Activated CD4-positive, alpha-beta memory T cell treated with anti-CD3 and anti-CD28 coated beads, Interleukin-2, amount 10 ng/mL, durations not matched to agents 7 days and 5 days (primary cell): ENCODE data around the gene DAPK1. TPM values are rescaled to one million over a fixed set of nuclear protein-coding genes. Genes with fewer than 3 reads are reported as not detected.

Experiments
- CTCF ChIA-PET: fragments of 350-600 bp; sonication (Branson Sonifier 250); formaldehyde crosslinking; loops from one replicate; lab custom pipeline; 2021; ENCODE audit warnings: antibody characterized with exemption, inconsistent platforms; lab: Charles Lee
- POLR2A ChIA-PET: fragments of 350-600 bp; sonication (Branson Sonifier 250); formaldehyde crosslinking; loops from one replicate; lab custom pipeline; 2021; ENCODE audit warnings: antibody characterized with exemption; lab: Charles Lee
- DNase-seq: peaks from one replicate; pipeline ENCODE4 v3.0.0-alpha.2; 2020
- H3K27ac Mint-ChIP-seq: one replicate; pipeline ENCODE4 v1.8.0; 2021; ENCODE audit warnings: mild to moderate bottlenecking, mixed read lengths
- H3K27me3 Mint-ChIP-seq: one replicate; pipeline ENCODE4 v1.8.0; 2021; ENCODE audit warnings: mixed read lengths
- H3K36me3 Mint-ChIP-seq: one replicate; pipeline ENCODE4 v1.8.0; 2021; ENCODE audit warnings: low read depth, mixed read lengths
- H3K4me1 Mint-ChIP-seq: one replicate; pipeline ENCODE4 v1.8.0; 2021; ENCODE audit warnings: mixed read lengths
- H3K4me3 Mint-ChIP-seq: one replicate; pipeline ENCODE4 v1.8.0; 2021; ENCODE audit warnings: mild to moderate bottlenecking, mixed read lengths
- H3K9me3 Mint-ChIP-seq: one replicate; pipeline ENCODE4 v1.8.0; 2021; ENCODE audit warnings: mixed read lengths
- total RNA-seq, 2 experiments: library from RNA; stranded (reverse); gene quantifications; one replicate each; pipeline ENCODE4 v1.2.3, GENCODE V29; 2021

DAPK1 gene
- total RNA-seq, 2 experiments from 2014 or later = 0.50 to 0.86 TPM

GRCh38 chr9:87516222-87516925 lies 18.7 kb downstream of the DAPK1 start:
- H3K4me3 Mint-ChIP-seq = no peak overlapping the region
- no peaks in the 10 kb centered on the region for H3K4me1 Mint-ChIP-seq
- CTCF ChIA-PET = no interaction called here

GRCh38 chr9:87516926-87517290 lies 19.2 kb downstream of the DAPK1 start:
- no peaks in the 10 kb centered on the region for H3K9me3 Mint-ChIP-seq
- CTCF ChIA-PET = no interaction called here
- H3K27me3 Mint-ChIP-seq = peaks cover 5% of the 10 kb centered on the region
- POLR2A ChIA-PET = no interaction called here
- no peak overlapping the region for H3K27ac Mint-ChIP-seq
- H3K4me3 Mint-ChIP-seq = no peak overlapping the region
- no peaks in the 10 kb centered on the region for H3K36me3 Mint-ChIP-seq
- no peaks in the 10 kb centered on the region for H3K4me1 Mint-ChIP-seq
- no peak for DNase-seq

More at GRCh38 chr9:87516222-87516925, 18.7 kb downstream of the DAPK1 start:
- POLR2A ChIA-PET = no interaction called here
- H3K27me3 Mint-ChIP-seq = peaks cover 5% of the 10 kb centered on the region
- H3K27ac Mint-ChIP-seq = no peak overlapping the region
- no peak for DNase-seq
- H3K36me3 Mint-ChIP-seq = no peaks in the 10 kb centered on the region
- no peaks in the 10 kb centered on the region for H3K9me3 Mint-ChIP-seq

GRCh38 chr9:87517732-87518131 lies 20.1 kb downstream of the DAPK1 start:
- ChIA-PET CTCF (interaction anchor here (0.7 kb wide), 1 partner anchor 710 kb away, joined by 3 read pairs; no protein-coding TSS in a partner anchor), POLR2A (no interaction called here)
- Mint-ChIP-seq H3K27me3 (peaks cover 5% of the 10 kb centered on the region), H3K27ac (no peak overlapping the region), H3K36me3 (no peaks in the 10 kb centered on the region), H3K4me3 (no peak overlapping the region), H3K4me1 (no peaks in the 10 kb centered on the region), H3K9me3 (no peaks in the 10 kb centered on the region)
- no peak for DNase-seq

- no peak overlapping the region for H3K4me3 Mint-ChIP-seq
- no peaks in the 10 kb centered on the region for H3K9me3 Mint-ChIP-seq
- ChIA-PET CTCF (no interaction called here), POLR2A (no interaction called here)
- no peak for DNase-seq
- H3K27me3 Mint-ChIP-seq = peaks cover 4% of the 10 kb centered on the region
- H3K4me1 Mint-ChIP-seq = no peaks in the 10 kb centered on the region
- no peak overlapping the region for H3K27ac Mint-ChIP-seq
- H3K36me3 Mint-ChIP-seq = no peaks in the 10 kb centered on the region
Observed at GRCh38 chr9:87518702-87519335, 21.2 kb downstream of the DAPK1 start.

- Mint-ChIP-seq H3K27ac (no peak overlapping the region), H3K9me3 (no peaks in the 10 kb centered on the region), H3K4me3 (no peak overlapping the region), H3K27me3 (peaks cover 4% of the 10 kb centered on the region), H3K36me3 (no peaks in the 10 kb centered on the region), H3K4me1 (no peaks in the 10 kb centered on the region)
- no peak for DNase-seq
- CTCF ChIA-PET = no interaction called here
- POLR2A ChIA-PET = no interaction called here
Observed at GRCh38 chr9:87519461-87519860, 21.8 kb downstream of the DAPK1 start.

GRCh38 chr9:87520172-87520683 lies 22.6 kb downstream of the DAPK1 start:
- Mint-ChIP-seq H3K4me1 (no peaks in the 10 kb centered on the region), H3K9me3 (peaks cover 2% of the 10 kb centered on the region)
- CTCF ChIA-PET = interaction anchor here (1.3 kb wide), 1 partner anchor 9 kb away, joined by 3 read pairs; no protein-coding TSS in a partner anchor

GRCh38 chr9:87521834-87522233 lies 24.2 kb downstream of the DAPK1 start:
- H3K27me3 Mint-ChIP-seq = peaks cover 4% of the 10 kb centered on the region
- CTCF ChIA-PET = no interaction called here
- no peaks in the 10 kb centered on the region for H3K36me3 Mint-ChIP-seq
- no peak overlapping the region for H3K4me3 Mint-ChIP-seq
- DNase-seq = no peak
- peaks cover 2% of the 10 kb centered on the region for H3K9me3 Mint-ChIP-seq
- POLR2A ChIA-PET = no interaction called here
- H3K4me1 Mint-ChIP-seq = no peaks in the 10 kb centered on the region
- no peak overlapping the region for H3K27ac Mint-ChIP-seq

More at GRCh38 chr9:87520172-87520683, 22.6 kb downstream of the DAPK1 start:
- Mint-ChIP-seq H3K36me3 (no peaks in the 10 kb centered on the region), H3K4me3 (no peak overlapping the region), H3K27ac (no peak overlapping the region), H3K27me3 (peaks cover 4% of the 10 kb centered on the region)
- DNase-seq = no peak
- POLR2A ChIA-PET = no interaction called here

- ChIA-PET POLR2A (no interaction called here), CTCF (no interaction called here)
- H3K4me3 Mint-ChIP-seq = no peak overlapping the region
- H3K27ac Mint-ChIP-seq = no peak overlapping the region
- no peaks in the 10 kb centered on the region for H3K36me3 Mint-ChIP-seq
- H3K4me1 Mint-ChIP-seq = no peaks in the 10 kb centered on the region
- peaks cover 4% of the 10 kb centered on the region for H3K27me3 Mint-ChIP-seq
- no peak for DNase-seq
- peaks cover 2% of the 10 kb centered on the region for H3K9me3 Mint-ChIP-seq
Observed at GRCh38 chr9:87524061-87524460, 26.4 kb downstream of the DAPK1 start.

- Mint-ChIP-seq H3K9me3 (peaks cover 2% of the 10 kb centered on the region), H3K36me3 (no peaks in the 10 kb centered on the region), H3K27me3 (peaks cover 4% of the 10 kb centered on the region), H3K4me3 (no peak overlapping the region), H3K27ac (no peak overlapping the region), H3K4me1 (no peaks in the 10 kb centered on the region)
- DNase-seq = no peak
- POLR2A ChIA-PET = no interaction called here
- CTCF ChIA-PET = no interaction called here
Observed at GRCh38 chr9:87525546-87526303, 28.1 kb downstream of the DAPK1 start.

GRCh38 chr9:87527211-87527916 lies 29.7 kb downstream of the DAPK1 start:
- Mint-ChIP-seq H3K27me3 (no peaks in the 10 kb centered on the region), H3K36me3 (no peaks in the 10 kb centered on the region), H3K4me3 (no peak overlapping the region), H3K9me3 (peaks cover 2% of the 10 kb centered on the region), H3K27ac (no peak overlapping the region), H3K4me1 (no peaks in the 10 kb centered on the region)
- no peak for DNase-seq
- POLR2A ChIA-PET = no interaction called here
- CTCF ChIA-PET = no interaction called here

- Mint-ChIP-seq H3K27me3 (no peaks in the 10 kb centered on the region), H3K4me1 (no peaks in the 10 kb centered on the region), H3K9me3 (peaks cover 2% of the 10 kb centered on the region), H3K36me3 (no peaks in the 10 kb centered on the region), H3K4me3 (no peak overlapping the region), H3K27ac (no peak overlapping the region)
- ChIA-PET CTCF (interaction anchor here (1.0 kb wide), 1 partner anchor 9 kb away, joined by 3 read pairs; no protein-coding TSS in a partner anchor), POLR2A (no interaction called here)
- no peak for DNase-seq
Observed at GRCh38 chr9:87528969-87529368, 31.3 kb downstream of the DAPK1 start.

GRCh38 chr9:87529671-87530070 lies 32.0 kb downstream of the DAPK1 start:
- Mint-ChIP-seq H3K4me3 (no peak overlapping the region), H3K36me3 (no peaks in the 10 kb centered on the region), H3K27me3 (no peaks in the 10 kb centered on the region), H3K4me1 (no peaks in the 10 kb centered on the region), H3K9me3 (no peaks in the 10 kb centered on the region), H3K27ac (no peak overlapping the region)
- CTCF ChIA-PET = interaction anchor here (1.0 kb wide), 1 partner anchor 9 kb away, joined by 3 read pairs; no protein-coding TSS in a partner anchor
- POLR2A ChIA-PET = no interaction called here
- DNase-seq = no peak
